Lower lobe of right lung (tissue), 2 donors: ENCODE data around the gene TUFM. TPM values are rescaled to one million over a fixed set of nuclear protein-coding genes. Genes with fewer than 3 reads are reported as not detected.
"Not testable (repeated sequence)": the region's sequence is repeated elsewhere in the genome, so short reads cannot be mapped to it uniquely, and the experiment has no call there.

Experiments
- ATAC-seq, 2 donors: fragments of 200-7000 bp; cut with Tn5 transposase; one replicate each; pipeline ENCODE4 v1.9.1; 2020 to 2022; ENCODE audit warnings: mild to moderate bottlenecking in 2 of 2, moderate library complexity in 2 of 2
- DNase-seq: peaks from one replicate; pipeline ENCODE4 v3.0.0-alpha.2; 2020
- H3K27ac ChIP-seq: fragments of 200-600 bp; one replicate; pipeline ENCODE4 v1.8.0; 2022
- H3K27me3 ChIP-seq: fragments of 200-600 bp; one replicate; pipeline ENCODE4 v1.8.0; 2022; ENCODE audit warnings: low read depth
- H3K36me3 ChIP-seq: fragments of 200-600 bp; one replicate; pipeline ENCODE4 v1.8.0; 2022; ENCODE audit warnings: mild to moderate bottlenecking
- H3K4me1 ChIP-seq: fragments of 200-600 bp; one replicate; pipeline ENCODE4 v1.8.0; 2022
- H3K4me3 ChIP-seq: fragments of 200-600 bp; one replicate; pipeline ENCODE4 v1.8.0; 2022; ENCODE audit warnings: mild to moderate bottlenecking
- H3K9me3 ChIP-seq: fragments of 200-600 bp; one replicate; pipeline ENCODE4 v1.8.0; 2022
- CTCF ChIP-seq: fragments of 200-600 bp; IDR thresholded peaks from one replicate; pipeline ENCODE4 v1.8.0; 2022; ENCODE audit warnings: antibody characterized with exemption, mild to moderate bottlenecking
- intact Hi-C: fragments of 100-400 bp; cut with DNase I; formaldehyde crosslinking; loops from one replicate; pipeline ENCODE4 v1.11.0; 2022
- microRNA-seq: library from miRNA; unstranded; fragments of <30 nt; microRNA quantifications from one replicate; pipeline ENCODE4 v1.2.0, GENCODE V29; 2020; ENCODE audit warnings: borderline number of aligned reads
- total RNA-seq: library from RNA; stranded (reverse); fragmentation: NEBNext Ultra II Directional; extraction: Animal tissue kit (Norgen Biotek cat#: 25700); gene quantifications from one replicate; pipeline ENCODE4 v1.2.1, GENCODE V29; 2021
- donor health status: DM: no; HTN: yes; CAD: no; lungs with severe emphysema.

The TUFM gene
- total RNA-seq, 1 donor from 2014 or later: 112 TPM

- intact Hi-C loops: no loop called here
- no peak for TF ChIP-seq CTCF
- Histone ChIP-seq H3K4me1 (peaks cover 27% of the 10 kb centered on the region), H3K27ac (peak overlapping the region; percentile 100), H3K27me3 (no peaks in the 10 kb centered on the region), H3K9me3 (no peaks in the 10 kb centered on the region), H3K36me3 (peaks cover 24% of the 10 kb centered on the region), H3K4me3 (peak overlapping the region; percentile 100)
- no peak for DNase-seq
- no peak for ATAC-seq
These were observed 24.2 kb downstream of the TUFM start for GRCh38 chr16:28821874-28822519.

GRCh38 chr16:28820546-28820945 is 25.6 kb downstream of the TUFM start:
- H3K9me3 ChIP-seq, H3K27me3 ChIP-seq, H3K36me3 ChIP-seq, intact Hi-C loops, H3K27ac ChIP-seq, H3K4me3 ChIP-seq, DNase-seq, ATAC-seq: not testable (repeated sequence)
- H3K4me1 ChIP-seq: peaks cover 19% of the 10 kb centered on the region

- no peaks in the 10 kb centered on the region for H3K27me3 ChIP-seq
- peaks cover 4% of the 10 kb centered on the region for H3K36me3 ChIP-seq
- H3K9me3 ChIP-seq: no peaks in the 10 kb centered on the region
- no peak for ATAC-seq
- no peak overlapping the region for H3K4me3 ChIP-seq
- H3K4me1 ChIP-seq: peaks cover 14% of the 10 kb centered on the region
- no peak for TF ChIP-seq CTCF
- DNase-seq: no peak
- intact Hi-C loops: no loop called here
- no peak overlapping the region for H3K27ac ChIP-seq
These were observed 26.1 kb downstream of the TUFM start for GRCh38 chr16:28820016-28820415.

GRCh38 chr16:28807445-28808120 is 38.6 kb downstream of the TUFM start:
- H3K4me1 ChIP-seq, H3K36me3 ChIP-seq, H3K27ac ChIP-seq, H3K27me3 ChIP-seq, DNase-seq, intact Hi-C loops, H3K4me3 ChIP-seq, H3K9me3 ChIP-seq: not testable (repeated sequence)
- ATAC-seq: peak in 1 of 2 donors; percentile 55

GRCh38 chr16:28802235-28803019 is 43.7 kb downstream of the TUFM start:
- H3K9me3 ChIP-seq, H3K27ac ChIP-seq, H3K4me1 ChIP-seq, intact Hi-C loops, H3K27me3 ChIP-seq, H3K36me3 ChIP-seq, DNase-seq: not testable (repeated sequence)
- peak; percentile 46 for TF ChIP-seq CTCF
- peak overlapping the region; percentile 30 for H3K4me3 ChIP-seq
- peak; percentile 93 to 96 for ATAC-seq

Small RNAs within 50 kb of the gene (microRNA-seq; reads per million reads assigned to microRNA genes)
- gene MIR4721: not detected

Other genes with a start within 250 kb of the TUFM start
- 10.3 TPM for gene SULT1A2, start 249.3 kb downstream of the TUFM start, total RNA-seq
- 50.2 TPM for gene SULT1A1, start 236.3 kb downstream of the TUFM start, total RNA-seq
- gene NPIPB8, start 208.3 kb downstream of the TUFM start, total RNA-seq: 2.7 TPM
- gene EIF3C, start 134.9 kb downstream of the TUFM start, total RNA-seq: 484 TPM
- gene NPIPB9, start 94.6 kb downstream of the TUFM start, total RNA-seq: 5.5 TPM
- gene ATXN2L, start 23.3 kb downstream of the TUFM start, total RNA-seq: 145 TPM
- gene SH2B1, start 17.5 kb upstream of the TUFM start, total RNA-seq: 49.0 TPM
- 0.38 TPM for gene ATP2A1, start 32.1 kb upstream of the TUFM start, total RNA-seq
- gene RABEP2, start 78.9 kb upstream of the TUFM start, total RNA-seq: 18.8 TPM
- 0.21 TPM for gene CD19, start 85.6 kb upstream of the TUFM start, total RNA-seq
- gene NFATC2IP, start 104.6 kb upstream of the TUFM start, total RNA-seq: 38.4 TPM
- gene SPNS1, start 128.4 kb upstream of the TUFM start, total RNA-seq: 77.5 TPM
- 17.8 TPM for gene LAT, start 138.7 kb upstream of the TUFM start, total RNA-seq